GM03348 (cell line): ENCODE data around the gene CTDP1.
A peak's percentile ranks its signal among the peaks of the same experiment; 100 is the strongest.
"Not testable (repeated sequence)": the region's sequence is repeated elsewhere in the genome, so short reads cannot be mapped to it uniquely, and the experiment has no call there.

Experiments used
- DNase-seq: peaks from one replicate; pipeline ENCODE4 v3.0.0; 2012; ENCODE audit warnings: low spot score

The CTDP1 gene

DNA sequence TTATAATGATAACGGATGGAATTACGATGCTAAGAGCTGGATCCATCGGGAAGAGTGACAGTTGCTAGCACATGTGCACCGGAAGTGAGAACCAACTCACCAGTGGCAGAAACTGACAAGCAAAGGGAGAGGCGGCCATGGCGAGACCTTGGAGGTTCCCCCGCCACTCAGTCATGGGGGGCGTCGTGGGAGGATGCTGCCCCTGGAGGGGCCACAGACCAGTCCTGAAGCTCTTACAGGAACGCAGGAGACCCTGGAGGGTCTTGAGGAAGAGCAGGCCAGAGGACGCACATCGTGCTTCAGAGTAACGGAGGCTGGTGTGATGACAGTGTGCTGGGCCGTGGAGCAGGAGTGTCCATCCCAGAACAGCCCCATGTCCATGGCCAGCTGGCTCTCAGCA is 65.0 kb downstream of the CTDP1 start:
- no peak for DNase-seq

DNA sequence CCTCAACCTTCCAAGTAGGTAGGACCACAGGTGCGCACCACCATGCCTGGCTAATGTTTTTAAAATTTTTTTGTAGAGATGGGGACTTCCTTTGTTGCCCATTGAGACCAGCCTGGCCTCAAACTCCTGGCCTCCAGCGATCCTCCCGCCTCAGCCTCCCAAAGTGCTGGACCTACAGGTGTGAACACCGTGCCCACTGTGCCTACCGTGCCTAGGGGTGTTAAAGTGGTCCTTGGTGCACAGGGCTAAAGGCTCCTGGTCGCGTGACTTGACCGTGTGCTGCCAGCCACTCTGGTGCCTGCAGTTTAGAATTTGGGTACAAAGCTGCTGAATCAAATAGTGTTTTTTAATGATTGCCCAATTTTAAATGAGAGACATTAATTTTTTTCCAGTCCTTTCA is 67.1 kb downstream of the CTDP1 start:
- no peak for DNase-seq

DNA sequence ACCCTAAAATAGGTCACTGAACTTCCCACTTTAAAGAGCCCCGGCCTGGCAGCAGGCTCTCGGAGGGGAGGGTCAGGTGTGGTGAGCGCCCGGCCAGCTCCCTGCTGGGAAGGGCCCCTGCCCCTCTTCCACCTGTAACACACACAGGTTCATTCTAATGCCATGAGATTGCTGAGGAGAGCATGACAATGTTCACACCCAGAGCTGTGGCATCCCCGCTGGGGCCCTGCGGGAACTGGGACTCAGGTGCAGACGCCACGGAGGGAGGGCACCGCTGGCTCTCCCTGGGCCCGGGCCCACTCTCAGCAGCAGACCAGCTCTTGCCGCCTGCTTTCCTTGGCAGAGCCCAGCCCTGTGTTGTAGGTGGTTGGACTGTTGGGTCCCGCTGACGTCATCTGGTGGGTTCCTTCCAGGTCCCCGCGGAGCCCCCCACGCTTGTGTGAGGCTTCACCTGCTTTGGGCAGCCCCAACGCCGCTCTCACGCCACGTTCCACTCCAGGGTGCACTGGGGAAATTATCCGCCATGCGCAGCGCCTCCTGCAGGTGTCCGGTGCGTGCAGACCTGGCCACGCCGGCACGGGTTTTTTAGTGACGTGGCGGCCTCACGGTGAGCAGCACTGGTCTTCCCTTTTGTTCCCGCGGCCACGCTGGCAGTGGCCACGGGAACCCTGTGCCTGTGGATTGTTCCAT is 67.7 kb downstream of the CTDP1 start:
- no peak for DNase-seq

GRCh38 chr18:79748321-79749180 is 68.9 kb downstream of the CTDP1 start:
- DNase-seq, result no peak

DNA sequence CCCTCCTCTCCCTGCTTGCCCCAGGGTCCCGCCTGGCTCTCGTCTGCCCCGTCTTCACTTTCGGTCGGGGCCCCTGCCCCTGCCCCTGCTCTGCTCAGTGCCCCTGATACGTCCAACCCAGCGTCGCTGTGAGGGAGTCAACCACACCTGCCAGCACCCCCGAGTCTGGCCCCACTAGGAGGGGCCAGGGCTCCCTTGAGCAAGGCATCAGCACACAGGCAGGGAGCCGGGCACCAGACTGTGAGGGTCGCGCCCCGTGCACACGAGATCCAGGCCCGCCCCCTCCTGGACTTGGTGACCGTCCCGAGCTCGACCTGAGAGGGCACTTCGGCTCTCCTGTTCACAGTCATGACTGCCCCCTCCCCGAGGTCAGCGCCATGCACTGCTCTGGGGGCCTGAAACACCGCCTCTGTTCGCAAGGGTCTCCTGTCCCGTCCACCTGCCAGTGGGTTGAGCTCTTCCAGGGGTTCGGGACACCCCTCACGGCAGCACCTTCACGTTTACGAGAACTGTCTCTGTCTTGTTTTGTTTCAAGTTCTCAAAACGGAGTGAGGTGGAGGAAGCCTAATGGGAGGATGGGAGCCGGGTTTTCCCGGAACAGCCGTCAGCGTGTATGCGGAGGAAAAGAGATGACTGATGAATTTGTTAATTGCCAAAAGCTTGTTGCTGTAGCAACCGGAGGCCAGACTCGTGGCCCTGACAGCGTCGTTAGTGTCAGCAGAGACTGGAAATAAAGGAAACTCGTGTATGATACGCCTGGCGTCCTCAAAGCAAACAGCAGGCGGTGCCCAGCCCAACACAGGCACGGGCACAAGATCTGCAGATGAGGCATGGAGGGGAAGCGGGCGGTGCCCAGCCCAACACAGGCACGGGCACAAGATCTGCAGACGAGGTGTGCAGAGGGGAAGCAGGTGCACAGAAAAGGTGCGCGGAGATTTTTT is 69.9 kb downstream of the CTDP1 start:
- no peak for DNase-seq

GRCh38 chr18:79750980-79751571 is 71.5 kb downstream of the CTDP1 start:
- DNase-seq, result no peak

DNA sequence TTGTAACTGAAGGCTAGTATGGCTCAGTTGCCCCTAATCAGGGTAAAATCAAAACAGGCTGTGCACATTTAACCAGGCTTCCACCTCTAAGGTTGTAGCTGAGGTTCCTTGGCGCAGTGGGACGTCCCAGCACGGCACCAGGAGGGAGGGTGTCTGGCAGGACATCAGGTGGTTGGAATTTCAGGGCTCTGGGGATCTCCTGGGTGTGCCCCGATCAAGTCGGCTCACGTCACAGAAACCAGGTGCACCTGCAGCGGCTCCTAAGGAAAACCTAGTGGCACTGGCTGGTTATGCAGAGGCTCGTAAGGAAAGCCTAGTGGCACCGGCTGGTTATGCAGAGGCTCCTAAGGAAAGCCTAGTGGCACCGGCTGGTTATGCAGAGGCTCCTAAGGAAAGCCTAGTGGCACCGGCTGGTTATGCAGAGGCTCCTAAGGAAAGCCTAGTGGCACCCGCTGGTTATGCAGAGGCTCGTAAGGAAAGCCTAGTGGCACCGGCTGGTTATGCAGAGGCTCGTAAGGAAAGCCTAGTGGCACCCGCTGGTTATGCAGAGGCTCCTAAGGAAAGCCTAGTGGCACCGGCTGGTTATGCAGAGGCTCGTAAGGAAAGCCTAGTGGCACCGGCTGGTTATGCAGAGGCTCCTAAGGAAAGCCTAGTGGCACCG is 72.4 kb downstream of the CTDP1 start:
- DNase-seq, result not testable (repeated sequence)

- not testable (repeated sequence) for DNase-seq
Observed at GRCh38 chr18:79752946-79753345, 73.3 kb downstream of the CTDP1 start.

DNA sequence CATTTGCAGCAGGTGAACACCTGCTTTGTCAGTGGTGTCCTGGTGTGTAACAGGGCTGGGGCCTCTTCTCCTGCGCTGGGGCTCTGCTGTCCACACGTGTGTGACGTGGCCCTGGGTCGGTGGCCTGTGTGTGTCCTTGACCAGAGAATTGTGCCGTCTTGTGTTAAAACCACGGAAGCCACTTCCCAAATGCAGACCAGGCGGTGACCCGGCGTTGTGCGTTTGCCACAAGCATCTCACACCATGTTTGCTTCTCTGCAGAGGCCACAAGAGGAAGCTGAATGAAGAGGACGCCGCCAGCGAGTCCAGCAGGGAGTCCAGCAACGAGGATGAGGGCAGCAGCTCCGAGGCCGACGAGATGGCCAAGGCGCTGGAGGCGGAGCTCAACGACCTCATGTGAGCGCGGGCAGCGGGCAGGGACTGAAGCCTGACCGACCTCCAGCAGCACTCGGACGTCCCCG is 73.8 kb downstream of the CTDP1 start:
- no peak for DNase-seq

DNA sequence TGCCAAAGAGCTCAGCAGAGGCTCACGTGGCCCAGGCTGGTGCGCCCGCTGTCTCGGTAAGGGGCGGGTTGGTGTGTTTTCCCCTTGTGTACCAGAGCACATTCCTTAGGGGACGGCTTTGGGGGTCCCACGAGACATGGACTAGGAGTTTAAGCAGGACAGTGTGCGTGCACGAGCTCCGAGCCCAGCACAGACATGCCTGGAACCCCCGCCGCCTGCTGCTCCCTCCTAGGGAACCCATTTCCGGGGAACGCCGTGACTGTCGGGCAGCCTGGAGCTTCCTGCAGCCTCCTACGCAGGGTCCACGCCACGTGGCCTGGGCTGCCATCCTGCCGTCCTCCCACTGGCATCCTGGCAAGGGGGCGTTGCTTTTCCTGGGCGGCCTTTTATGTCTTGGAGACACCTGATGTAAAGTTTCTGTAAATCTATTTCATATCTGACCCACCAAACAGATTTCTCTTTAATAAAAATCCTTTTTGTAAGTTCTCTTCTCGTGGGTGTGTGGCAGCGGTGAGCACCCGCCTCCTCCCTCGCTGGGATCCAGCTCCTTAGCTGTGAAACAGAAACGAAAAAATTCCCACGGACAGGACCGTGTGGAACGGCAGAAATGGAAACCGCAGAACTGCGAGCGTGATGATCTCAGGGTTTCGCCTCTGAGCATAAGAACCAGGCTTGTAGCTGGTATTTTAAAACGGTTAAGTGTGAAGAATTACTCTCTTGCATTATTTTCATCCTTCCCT is 74.6 kb downstream of the CTDP1 start:
- no peak for DNase-seq

DNA sequence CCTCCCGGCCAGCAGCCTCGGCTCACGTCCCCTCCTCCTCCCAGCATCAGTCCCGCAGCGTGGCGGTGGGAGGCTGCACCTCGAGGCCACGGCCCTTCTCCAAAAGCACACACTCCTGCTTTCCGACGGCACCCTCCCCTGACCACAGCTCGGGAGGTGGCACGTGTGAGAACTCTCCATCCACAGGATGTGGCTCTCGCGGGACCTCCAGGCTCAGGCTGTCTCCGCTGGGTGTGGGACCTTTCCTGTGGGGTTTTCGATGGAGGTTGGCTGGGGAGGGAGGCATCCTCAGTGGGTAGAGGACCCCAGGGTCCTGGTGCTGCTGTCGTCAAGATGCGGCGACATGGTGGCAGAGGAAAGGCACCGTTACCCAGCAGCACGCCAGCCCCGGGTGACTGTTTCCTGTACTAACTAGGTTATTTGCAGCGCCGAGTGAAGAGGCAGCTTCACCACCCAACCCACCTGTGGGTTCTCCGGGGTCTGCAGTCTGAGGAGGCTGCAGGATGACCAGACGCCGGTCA is 75.3 kb downstream of the CTDP1 start:
- DNase-seq, result no peak

DNA sequence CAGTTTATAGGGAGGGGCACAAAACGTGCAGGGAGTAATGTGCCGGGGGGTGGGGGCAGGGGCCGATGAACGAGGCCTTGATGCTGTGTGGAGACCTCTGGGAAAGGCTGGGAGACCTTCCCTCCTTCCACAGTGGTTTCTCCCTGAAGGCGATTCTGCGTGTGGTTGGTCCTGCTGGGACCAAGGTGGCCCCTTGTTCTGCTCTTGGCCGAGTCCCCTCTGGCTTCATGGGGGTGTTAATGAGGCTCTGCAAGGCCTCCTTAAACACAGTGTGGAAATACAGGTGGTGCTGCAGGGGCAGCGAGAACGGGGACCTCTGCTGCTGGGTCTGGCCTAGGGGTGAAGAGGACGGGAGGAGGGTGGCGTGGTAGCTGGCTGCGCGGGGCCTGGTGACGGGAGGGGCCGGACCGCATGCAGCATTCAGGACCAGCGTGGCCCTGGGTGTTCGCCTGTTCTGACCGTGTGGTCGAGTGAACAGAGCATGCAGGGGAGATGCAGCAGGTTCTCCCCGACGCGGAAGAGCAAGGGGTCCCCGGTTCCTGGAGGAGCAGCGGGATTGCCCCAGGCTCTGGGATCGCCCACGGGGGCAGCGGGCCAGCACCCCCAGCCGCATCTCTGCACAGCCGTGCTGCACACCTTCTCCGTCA is 76.0 kb downstream of the CTDP1 start:
- DNase-seq, result no peak

DNA sequence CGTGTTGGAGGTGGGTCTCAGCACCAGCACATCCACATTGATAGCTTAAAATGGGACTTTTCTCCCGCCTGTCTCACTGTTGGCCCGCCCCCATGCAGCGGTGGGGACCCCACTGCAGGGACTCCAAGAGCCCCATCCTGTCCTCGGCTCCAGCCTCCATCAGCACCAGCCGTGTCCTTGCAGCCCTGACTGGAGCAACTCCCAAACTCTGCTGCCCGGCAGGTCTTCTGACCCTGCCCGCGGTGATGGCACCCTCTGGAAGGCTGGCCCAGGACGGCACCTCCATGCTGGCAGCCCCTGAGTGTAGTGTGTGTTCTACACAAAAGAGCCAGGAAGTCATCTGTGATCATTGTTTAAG is 76.5 kb downstream of the CTDP1 start:
- no peak for DNase-seq

DNA sequence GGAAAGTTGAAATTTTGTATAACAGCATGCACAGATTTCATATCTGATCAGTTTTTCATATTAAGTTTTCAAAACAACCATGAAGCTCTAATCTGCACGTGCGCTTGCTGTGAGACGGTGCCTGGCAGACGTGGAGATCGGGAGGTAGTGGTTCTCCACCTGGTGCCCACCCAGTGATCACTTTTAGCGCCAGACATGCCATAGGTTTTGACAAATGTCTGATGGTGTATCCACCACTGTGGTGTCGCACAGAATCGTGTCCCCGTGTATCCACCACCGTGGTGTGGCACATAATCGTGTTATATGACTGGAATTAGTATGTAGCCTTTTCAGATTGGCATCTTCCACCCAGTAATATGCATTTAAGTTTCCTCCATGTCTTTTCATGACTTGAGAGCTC is 77.2 kb downstream of the CTDP1 start:
- no peak for DNase-seq

DNA sequence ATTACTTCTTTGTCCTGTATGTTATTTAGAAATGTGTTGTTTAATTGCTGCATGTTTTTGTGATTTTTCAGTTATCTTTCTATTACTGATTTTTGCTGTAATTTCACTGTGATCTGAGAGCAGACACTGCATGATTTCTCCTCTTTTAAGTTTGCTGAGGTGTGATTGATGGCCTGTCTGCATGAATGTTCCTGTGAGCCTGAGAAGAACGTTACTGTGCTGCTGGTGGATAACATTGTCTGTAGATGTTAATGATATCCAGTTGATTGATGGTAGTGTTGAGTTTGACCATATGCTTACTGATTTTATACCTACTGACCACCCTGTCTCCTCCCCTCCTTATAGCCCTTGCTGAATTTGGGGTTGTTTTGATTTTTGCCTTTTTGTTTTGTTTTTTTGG is 80.7 kb downstream of the CTDP1 start:
- no peak for DNase-seq

- no peak for DNase-seq
Observed at GRCh38 chr18:79760881-79761280, 81.3 kb downstream of the CTDP1 start.

DNA sequence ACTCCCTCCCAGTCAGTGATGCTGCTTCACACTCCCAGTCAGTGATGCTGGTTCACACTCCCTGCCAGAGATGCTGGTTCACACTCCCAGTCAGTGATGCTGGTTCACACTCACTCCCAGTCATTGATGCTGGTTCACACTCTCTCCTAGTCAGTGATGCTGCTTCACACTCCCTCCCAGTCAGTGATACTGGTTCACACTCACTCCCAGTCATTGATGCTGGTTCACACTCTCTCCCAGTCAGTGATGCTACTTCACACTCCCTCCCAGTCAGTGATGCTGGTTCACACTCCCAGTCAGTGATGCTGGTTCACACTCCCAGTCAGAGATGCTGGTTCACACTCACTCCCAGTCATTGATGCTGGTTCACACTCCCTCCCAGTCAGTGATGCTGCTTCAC is 83.8 kb downstream of the CTDP1 start:
- DNase-seq, result no peak

DNA sequence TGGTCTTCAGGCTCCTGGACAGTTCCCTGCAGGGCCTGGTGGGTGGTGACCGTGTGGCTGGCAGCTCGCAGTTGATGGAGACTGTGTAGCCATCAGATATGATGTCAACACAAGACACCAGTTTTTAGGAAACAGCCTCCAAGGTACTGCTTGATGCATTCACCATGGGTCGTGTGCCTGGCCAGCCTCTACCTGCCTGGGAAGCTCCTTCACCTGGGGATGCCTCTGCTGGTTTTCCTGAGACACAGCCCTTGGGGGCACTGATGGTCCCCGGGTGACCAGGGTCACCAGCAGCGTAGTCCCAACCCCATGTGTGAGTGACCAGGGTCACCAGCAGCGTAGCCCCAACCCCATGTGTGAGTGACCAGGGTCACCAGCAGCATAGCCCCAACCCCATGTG is 84.5 kb downstream of the CTDP1 start:
- DNase-seq, result no peak

- peak; percentile 81 for DNase-seq
Observed at GRCh38 chr18:79765491-79766245, 86.1 kb downstream of the CTDP1 start.
